Measurements from ENCODE around the gene MEN1. TPM values are rescaled to one million over a fixed set of nuclear protein-coding genes. Genes with fewer than 3 reads are reported as not detected.
A peak's percentile ranks its signal among the peaks of the same experiment; 100 is the strongest.
"Not testable (repeated sequence)": the region's sequence is repeated elsewhere in the genome, so short reads cannot be mapped to it uniquely, and the experiment has no call there.

Gene MEN1
- polyA plus RNA-seq, 3 donors: 30.0 to 33.6 (median 30.7) TPM

- DNase-seq (ENCODE audit: low read depth in 3 of 3, low spot score in 2 of 3): peak in 2 of 3 donors; percentile 57 to 81
Observed at GRCh38 chr11:64846998-64847666, 36.8 kb upstream of the MEN1 start.

- DNase-seq (ENCODE audit: low read depth in 3 of 3, low spot score in 2 of 3): not testable (repeated sequence)
Observed at GRCh38 chr11:64845776-64846129, 35.4 kb upstream of the MEN1 start.

- no peak for DNase-seq (ENCODE audit: low read depth in 3 of 3, low spot score in 2 of 3)
Observed at GRCh38 chr11:64845129-64845775, 34.9 kb upstream of the MEN1 start.

- peak in 1 of 3 donors; percentile 47 for DNase-seq (ENCODE audit: low read depth in 3 of 3, low spot score in 2 of 3)
Observed at GRCh38 chr11:64844330-64845128, 34.2 kb upstream of the MEN1 start, which contains the start of gene CDC42BPG. CDC42BPG (minus strand) TSS chr11:64844653; CDS start chr11:64844569, 84 bp downstream.

- no peak for DNase-seq (ENCODE audit: low read depth in 3 of 3, low spot score in 2 of 3)
Observed at GRCh38 chr11:64843686-64844329, 33.5 kb upstream of the MEN1 start.

- no peak for DNase-seq (ENCODE audit: low read depth in 3 of 3, low spot score in 2 of 3)
Observed at GRCh38 chr11:64842851-64843685, 32.7 kb upstream of the MEN1 start.

- no peak for DNase-seq (ENCODE audit: low read depth in 3 of 3, low spot score in 2 of 3)
Observed at GRCh38 chr11:64842366-64842759, 32.0 kb upstream of the MEN1 start.

- no peak for DNase-seq (ENCODE audit: low read depth in 3 of 3, low spot score in 2 of 3)
Observed at GRCh38 chr11:64841592-64842365, 31.4 kb upstream of the MEN1 start.

- no peak for DNase-seq (ENCODE audit: low read depth in 3 of 3, low spot score in 2 of 3)
Observed at GRCh38 chr11:64839887-64840782, 29.8 kb upstream of the MEN1 start.

- DNase-seq (ENCODE audit: low read depth in 3 of 3, low spot score in 2 of 3): no peak
Observed at GRCh38 chr11:64839335-64839734, 29.0 kb upstream of the MEN1 start.

GRCh38 chr11:64838600-64839334, 28.4 kb upstream of the MEN1 start:
- DNase-seq (ENCODE audit: low read depth in 3 of 3, low spot score in 2 of 3): no peak

- no peak for DNase-seq (ENCODE audit: low read depth in 3 of 3, low spot score in 2 of 3)
Observed at GRCh38 chr11:64837887-64838351, 27.6 kb upstream of the MEN1 start.

GRCh38 chr11:64836448-64837072, 26.2 kb upstream of the MEN1 start:
- no peak for DNase-seq (ENCODE audit: low read depth in 3 of 3, low spot score in 2 of 3)

GRCh38 chr11:64835616-64836447, 25.5 kb upstream of the MEN1 start:
- no peak for DNase-seq (ENCODE audit: low read depth in 3 of 3, low spot score in 2 of 3)

GRCh38 chr11:64834723-64835615, 24.6 kb upstream of the MEN1 start:
- no peak for DNase-seq (ENCODE audit: low read depth in 3 of 3, low spot score in 2 of 3)

Data from right renal cortex interstitium (tissue), 3 donors.